ENCODE results near the gene EXOC5.

- TF ChIP-seq CTCF (IDR thresholded peaks at IDR 0.05) (no peak), POLR2AphosphoS5 (IDR thresholded peaks at IDR 0.05) (no peak)
Observed at GRCh38 chr14:57221931-57222330, 46.8 kb downstream of the EXOC5 start.

Data from stomach (tissue), 4 donors.